ENCODE data around the gene RNASE1.

GRCh38 chr14:20807304-20808161 lies 4.9 kb upstream of the RNASE1 start:
- TF ChIP-seq POLR2A (IDR thresholded peaks at IDR 0.05) (no peak), CTCF (IDR thresholded peaks at IDR 0.05) (no peak)
